Activated naive CD4-positive, alpha-beta T cell treated with anti-CD3 and anti-CD28 coated beads, Interleukin-2, amount 50 U/mL, for 24 hours (primary cell): ENCODE data around the gene RPRD1B.

Experiments
- H3K27ac Mint-ChIP-seq: one replicate; pipeline ENCODE4 v1.8.0; 2021; ENCODE audit warnings: mild to moderate bottlenecking, mixed read lengths
- H3K27me3 Mint-ChIP-seq: one replicate; pipeline ENCODE4 v1.8.0; 2021; ENCODE audit warnings: mixed read lengths
- H3K36me3 Mint-ChIP-seq: one replicate; pipeline ENCODE4 v1.8.0; 2021; ENCODE audit warnings: mixed read lengths
- H3K4me1 Mint-ChIP-seq: one replicate; pipeline ENCODE4 v1.8.0; 2021; ENCODE audit warnings: mixed read lengths
- H3K4me3 Mint-ChIP-seq: one replicate; pipeline ENCODE4 v1.8.0; 2021; ENCODE audit warnings: mild to moderate bottlenecking, mixed read lengths
- H3K9me3 Mint-ChIP-seq: one replicate; pipeline ENCODE4 v1.8.0; 2021; ENCODE audit warnings: mixed read lengths

The RPRD1B gene

DNA sequence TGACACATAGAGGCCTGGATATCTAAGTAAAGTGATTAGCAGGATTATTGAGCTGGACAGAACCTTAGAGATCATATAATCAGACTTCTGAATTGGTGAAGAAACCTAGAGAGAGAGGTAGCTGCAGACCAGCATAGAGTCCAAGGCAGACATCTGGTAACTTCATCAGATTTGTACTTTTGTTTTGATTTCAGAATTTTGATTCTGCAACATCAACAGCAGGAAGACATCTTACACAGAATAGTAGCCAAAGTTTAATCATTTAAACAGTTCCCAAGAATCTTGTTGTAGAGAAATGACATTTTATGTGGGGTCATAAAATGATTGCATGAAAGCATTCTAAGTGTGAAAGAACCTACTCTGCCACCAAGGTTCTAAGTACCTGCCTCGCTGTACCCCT lies 39.4 kb downstream of the RPRD1B start:
- Mint-ChIP-seq H3K27ac (no peak overlapping the region), H3K9me3 (no peaks in the 10 kb centered on the region), H3K4me3 (no peak overlapping the region), H3K36me3 (peaks cover 44% of the 10 kb centered on the region), H3K4me1 (peaks cover 32% of the 10 kb centered on the region), H3K27me3 (no peaks in the 10 kb centered on the region)

DNA sequence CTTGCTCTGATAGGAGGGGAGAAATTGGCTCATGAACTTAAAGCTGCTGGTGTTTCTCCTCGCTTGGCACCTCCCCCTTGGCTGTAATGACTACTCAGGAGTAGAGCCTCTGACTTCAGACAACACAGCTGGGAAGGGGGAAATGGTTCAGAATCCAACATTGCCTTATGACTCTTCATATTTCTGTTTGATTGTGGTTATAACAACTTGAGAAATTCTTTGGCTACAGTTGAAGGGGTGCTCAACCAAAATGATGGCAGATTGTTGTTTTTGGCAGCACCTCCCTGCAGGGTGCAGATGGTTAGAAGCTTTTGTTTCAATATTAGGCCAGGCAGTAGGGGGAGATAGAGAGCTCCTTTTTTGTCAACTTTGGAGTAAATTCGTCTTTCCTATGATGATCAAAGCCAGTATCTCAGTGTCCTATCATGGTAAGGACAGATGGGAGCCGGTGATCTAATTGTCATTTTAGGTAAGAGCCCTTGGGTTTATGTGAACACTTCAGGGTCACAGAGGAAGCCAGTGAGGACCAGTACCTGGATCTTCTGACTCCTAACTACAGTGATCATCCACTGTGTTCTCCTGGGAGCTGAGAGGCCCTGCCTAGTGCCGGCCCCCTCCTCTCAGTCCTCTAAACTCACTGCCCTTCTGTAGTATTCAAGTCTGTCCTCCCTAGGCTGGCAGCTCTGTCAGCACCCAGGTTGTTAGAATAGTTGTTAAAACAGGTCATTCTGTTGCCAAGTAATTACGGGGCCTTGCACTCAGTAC lies 39.9 kb downstream of the RPRD1B start:
- H3K27ac Mint-ChIP-seq = no peak overlapping the region
- H3K27me3 Mint-ChIP-seq = no peaks in the 10 kb centered on the region
- H3K4me3 Mint-ChIP-seq = no peak overlapping the region
- H3K9me3 Mint-ChIP-seq = no peaks in the 10 kb centered on the region
- H3K4me1 Mint-ChIP-seq = peaks cover 32% of the 10 kb centered on the region
- H3K36me3 Mint-ChIP-seq = peaks cover 47% of the 10 kb centered on the region

DNA sequence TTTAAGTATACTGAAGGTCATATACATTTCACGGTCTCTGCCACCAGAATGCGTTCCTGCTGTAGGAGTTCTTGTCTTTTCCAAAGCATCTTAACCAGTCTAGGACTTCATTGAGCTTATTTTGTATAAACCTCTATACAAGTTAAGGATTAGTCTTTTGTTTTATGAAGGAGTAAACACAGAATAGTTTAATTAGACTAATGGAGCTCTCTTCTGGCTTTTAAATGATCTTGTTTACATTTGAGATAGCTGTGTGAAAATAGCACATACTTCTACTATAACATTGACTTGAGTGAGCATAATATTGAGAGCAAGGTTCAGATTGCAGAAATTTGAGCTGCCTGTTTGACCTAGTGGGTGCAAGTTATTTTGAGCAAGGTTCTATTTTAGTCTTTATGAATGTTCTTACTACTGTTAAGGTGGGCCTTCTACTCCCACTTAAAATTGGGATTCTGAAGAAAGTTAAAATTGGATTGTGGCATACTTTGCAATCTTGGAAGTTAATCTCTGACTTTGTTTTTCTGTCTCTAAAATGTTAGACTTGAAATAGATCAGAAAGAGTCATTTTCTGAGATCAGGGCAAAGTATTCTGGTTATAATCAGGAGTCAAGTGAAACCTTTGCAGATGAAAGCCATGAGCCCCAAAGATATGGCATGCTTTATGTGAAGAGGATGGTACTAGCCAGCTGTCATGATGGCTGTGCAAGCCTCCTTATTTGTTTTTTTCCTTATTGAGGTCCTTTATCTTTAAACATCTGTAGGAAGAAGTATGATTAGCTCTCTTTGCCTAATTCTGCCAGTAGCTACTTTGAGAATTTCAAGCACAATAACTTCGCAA lies 41.8 kb downstream of the RPRD1B start:
- H3K36me3 Mint-ChIP-seq = peaks cover 49% of the 10 kb centered on the region
- H3K27ac Mint-ChIP-seq = peak overlapping the region; percentile 23

DNA sequence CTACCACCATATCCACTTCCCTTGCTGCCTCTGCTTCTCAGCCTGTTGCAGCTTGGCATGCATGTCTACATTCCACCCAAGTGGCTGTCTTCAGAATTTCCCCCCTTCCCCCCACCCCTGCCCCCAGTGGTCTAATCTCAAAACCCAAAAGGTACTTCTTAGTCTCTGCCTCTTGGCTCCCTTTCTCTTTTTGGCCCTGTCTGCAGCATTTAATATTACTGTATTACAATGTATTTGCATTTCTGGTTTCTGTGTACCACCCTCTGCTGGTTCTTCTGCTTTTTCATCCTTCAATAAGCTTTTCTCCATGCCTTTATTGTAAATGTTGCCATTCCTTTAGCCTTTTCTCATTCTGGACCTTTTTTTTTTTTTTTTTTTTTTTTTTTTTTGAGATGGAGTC lies 43.0 kb downstream of the RPRD1B start:
- Mint-ChIP-seq H3K4me3 (no peak overlapping the region), H3K27me3 (no peaks in the 10 kb centered on the region), H3K27ac (no peak overlapping the region), H3K9me3 (no peaks in the 10 kb centered on the region), H3K36me3 (peaks cover 48% of the 10 kb centered on the region), H3K4me1 (peaks cover 46% of the 10 kb centered on the region)

More for the DNA sequence above, 41.8 kb downstream of the RPRD1B start:
- Mint-ChIP-seq H3K9me3 (no peaks in the 10 kb centered on the region), H3K4me3 (no peak overlapping the region), H3K27me3 (no peaks in the 10 kb centered on the region), H3K4me1 (peaks cover 38% of the 10 kb centered on the region)

DNA sequence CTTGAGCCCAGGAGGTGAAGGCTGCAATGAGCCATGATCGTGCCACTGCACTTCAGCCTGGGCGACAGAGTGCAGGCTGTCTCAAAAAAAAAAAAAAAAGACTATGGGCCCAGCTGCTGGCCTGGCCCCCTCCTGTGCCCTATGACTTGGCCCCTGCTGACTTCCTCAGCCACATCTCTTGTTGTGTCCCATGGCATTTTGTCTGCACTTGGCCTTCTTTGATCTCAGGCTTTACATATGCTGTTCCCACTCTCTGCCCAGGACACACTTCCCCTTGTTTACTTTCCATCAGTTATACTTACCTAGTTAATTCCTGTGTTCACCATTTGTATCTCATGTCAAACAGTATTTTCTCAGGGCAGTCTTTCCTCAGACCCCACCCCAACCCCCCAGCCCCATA lies 44.5 kb downstream of the RPRD1B start:
- no peaks in the 10 kb centered on the region for H3K9me3 Mint-ChIP-seq
- no peaks in the 10 kb centered on the region for H3K27me3 Mint-ChIP-seq
- H3K4me3 Mint-ChIP-seq = no peak overlapping the region
- H3K36me3 Mint-ChIP-seq = peaks cover 45% of the 10 kb centered on the region
- H3K27ac Mint-ChIP-seq = no peak overlapping the region
- H3K4me1 Mint-ChIP-seq = peaks cover 36% of the 10 kb centered on the region

DNA sequence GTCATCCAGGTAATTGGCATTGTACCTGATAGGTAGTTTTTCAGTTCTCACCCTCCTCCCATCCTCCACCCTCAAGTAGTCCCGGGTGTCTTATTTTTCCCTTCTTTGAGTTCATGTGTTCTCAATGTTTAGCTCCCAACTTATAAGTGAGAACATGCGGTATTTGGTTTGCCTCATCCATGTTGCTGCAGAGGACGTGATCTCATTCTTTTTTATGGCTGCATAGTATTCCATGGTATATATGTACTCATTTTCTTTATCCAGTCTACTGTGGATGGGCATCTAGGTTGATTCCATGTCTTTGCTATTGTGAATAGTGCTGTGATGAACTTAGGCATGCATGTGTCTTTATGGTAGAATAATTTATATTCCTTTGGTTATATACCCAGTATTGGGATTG lies 45.8 kb downstream of the RPRD1B start:
- no peaks in the 10 kb centered on the region for H3K9me3 Mint-ChIP-seq
- peaks cover 41% of the 10 kb centered on the region for H3K36me3 Mint-ChIP-seq
- H3K27me3 Mint-ChIP-seq = no peaks in the 10 kb centered on the region
- no peak overlapping the region for H3K27ac Mint-ChIP-seq
- peaks cover 28% of the 10 kb centered on the region for H3K4me1 Mint-ChIP-seq
- no peak overlapping the region for H3K4me3 Mint-ChIP-seq

DNA sequence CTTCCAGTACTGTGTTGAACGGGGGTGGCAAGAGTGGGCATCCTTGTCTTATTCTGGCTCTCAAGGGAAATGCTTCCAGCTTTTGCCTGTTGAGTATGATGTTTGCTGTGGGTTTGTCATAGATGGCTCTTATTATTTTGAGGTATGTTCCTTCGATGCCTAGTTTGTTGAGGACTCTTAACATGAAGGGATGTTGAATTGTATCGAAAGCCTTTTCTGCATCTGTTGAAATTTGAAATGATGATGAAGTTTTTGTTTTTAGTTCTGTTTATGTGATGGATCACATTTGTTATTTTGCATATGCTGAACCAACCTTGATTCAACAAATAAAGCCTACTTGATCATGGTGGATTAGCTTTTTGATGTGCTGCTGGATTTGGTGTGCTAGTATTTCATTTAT lies 48.0 kb downstream of the RPRD1B start:
- Mint-ChIP-seq H3K27ac (no peak overlapping the region), H3K4me1 (peaks cover 18% of the 10 kb centered on the region), H3K9me3 (no peaks in the 10 kb centered on the region), H3K4me3 (no peak overlapping the region), H3K27me3 (no peaks in the 10 kb centered on the region), H3K36me3 (peaks cover 40% of the 10 kb centered on the region)

DNA sequence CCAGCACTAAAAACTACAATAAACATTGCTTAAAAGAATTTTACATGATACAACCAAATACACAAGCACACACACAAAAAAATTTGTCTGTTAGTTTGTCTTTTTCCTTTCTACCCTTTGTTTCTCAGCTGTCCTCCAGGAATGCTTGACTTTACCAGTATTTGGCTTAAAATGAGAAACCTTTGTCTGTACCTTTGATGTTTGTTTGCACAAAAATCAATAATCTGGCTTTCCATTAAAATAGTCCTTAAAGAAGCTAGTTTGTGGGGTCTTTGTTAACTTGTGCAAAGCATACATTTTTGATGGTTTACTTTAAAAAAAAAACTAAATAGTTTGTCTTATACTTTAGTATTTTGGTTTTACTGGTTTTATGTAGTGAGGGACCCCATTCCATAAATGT lies 49.3 kb downstream of the RPRD1B start:
- no peaks in the 10 kb centered on the region for H3K27me3 Mint-ChIP-seq
- H3K9me3 Mint-ChIP-seq = no peaks in the 10 kb centered on the region
- H3K27ac Mint-ChIP-seq = no peak overlapping the region
- H3K4me1 Mint-ChIP-seq = peaks cover 18% of the 10 kb centered on the region
- peaks cover 37% of the 10 kb centered on the region for H3K36me3 Mint-ChIP-seq
- no peak overlapping the region for H3K4me3 Mint-ChIP-seq

DNA sequence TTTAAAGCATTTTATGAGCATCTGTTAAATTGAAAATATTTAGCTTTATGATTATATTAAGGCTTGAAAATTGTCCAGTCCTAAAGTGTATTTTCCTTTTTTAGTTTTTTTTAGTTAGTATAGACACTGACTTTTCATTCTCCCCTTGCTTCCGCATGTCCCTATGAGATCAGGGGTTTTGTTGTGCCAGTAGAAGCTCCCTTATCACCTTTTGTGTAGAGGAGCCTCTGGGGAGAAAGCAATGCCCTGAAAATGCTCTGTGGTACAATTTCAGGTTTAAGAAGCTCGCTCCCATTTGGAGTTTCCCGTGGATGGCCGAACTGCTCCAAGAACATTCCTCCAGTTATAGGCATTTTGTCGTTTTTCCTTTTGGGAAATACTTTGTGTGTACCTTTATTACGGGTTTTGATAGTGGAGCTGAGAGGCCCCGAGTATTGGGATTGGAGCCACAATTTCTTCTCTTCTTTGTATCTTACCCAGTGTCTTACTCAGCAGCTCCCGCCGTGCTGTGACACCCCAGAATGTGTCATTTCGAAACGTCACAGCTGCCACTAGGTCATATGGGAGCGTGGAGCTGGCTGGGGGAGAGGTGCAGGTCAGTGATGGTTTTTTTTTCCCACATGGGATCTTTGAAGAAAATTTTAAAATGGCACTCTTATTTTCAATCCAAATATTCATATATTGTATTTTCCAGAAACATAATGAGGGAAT lies 49.9 kb downstream of the RPRD1B start:
- Mint-ChIP-seq H3K36me3 (peaks cover 35% of the 10 kb centered on the region), H3K4me3 (no peak overlapping the region), H3K27me3 (no peaks in the 10 kb centered on the region), H3K9me3 (no peaks in the 10 kb centered on the region), H3K27ac (no peak overlapping the region), H3K4me1 (peaks cover 18% of the 10 kb centered on the region)

DNA sequence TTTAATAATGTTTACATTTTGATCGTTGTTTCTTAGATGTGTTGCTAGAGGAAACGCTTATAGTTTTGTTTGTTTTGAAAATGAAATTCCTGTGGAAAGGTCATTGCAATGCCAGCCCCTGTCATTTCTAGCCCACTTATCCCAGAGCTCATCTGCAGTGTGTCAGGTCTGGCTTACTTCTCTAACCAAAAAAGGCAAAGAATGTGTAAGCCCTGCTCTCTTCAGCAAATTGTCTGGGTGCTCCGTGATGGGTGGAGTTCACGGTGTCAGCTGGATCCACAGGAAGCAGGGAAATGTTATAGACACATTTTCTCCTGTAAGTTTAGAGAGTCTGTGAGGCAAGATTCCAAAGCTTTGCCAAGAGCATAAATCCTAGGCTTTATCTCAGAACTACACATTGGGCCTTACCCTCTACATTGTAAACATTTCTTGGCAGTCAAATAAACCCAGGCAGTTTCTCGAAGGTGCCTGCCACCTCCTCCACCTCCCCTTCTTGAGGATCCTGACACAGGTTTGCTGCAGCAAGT lies 50.9 kb downstream of the RPRD1B start:
- Mint-ChIP-seq H3K4me1 (peaks cover 18% of the 10 kb centered on the region), H3K27me3 (no peaks in the 10 kb centered on the region), H3K4me3 (no peak overlapping the region), H3K36me3 (peaks cover 31% of the 10 kb centered on the region), H3K27ac (no peak overlapping the region), H3K9me3 (no peaks in the 10 kb centered on the region)

DNA sequence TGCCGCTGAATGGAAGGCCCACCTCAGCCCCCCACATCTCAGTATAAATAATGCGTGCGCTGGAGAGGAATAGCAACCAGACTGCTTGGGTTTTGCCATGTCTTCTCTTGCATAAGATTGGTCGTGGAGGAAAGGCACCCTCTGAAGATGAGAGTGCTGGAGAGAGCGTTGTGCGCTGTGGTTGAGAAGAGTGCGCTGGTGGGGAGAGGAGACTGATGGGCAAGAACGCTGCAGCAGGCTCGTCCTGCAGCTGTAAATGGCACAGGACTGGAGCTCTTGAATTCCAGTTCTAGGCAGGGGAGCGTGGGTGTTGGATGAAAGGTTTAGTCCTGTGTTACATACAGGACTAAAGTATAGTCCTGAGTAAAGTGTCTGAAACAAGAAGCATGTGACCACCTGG lies 51.5 kb downstream of the RPRD1B start:
- Mint-ChIP-seq H3K36me3 (peaks cover 27% of the 10 kb centered on the region), H3K27me3 (no peaks in the 10 kb centered on the region), H3K27ac (peak overlapping the region; percentile 8), H3K9me3 (no peaks in the 10 kb centered on the region), H3K4me1 (peaks cover 14% of the 10 kb centered on the region), H3K4me3 (no peak overlapping the region)

DNA sequence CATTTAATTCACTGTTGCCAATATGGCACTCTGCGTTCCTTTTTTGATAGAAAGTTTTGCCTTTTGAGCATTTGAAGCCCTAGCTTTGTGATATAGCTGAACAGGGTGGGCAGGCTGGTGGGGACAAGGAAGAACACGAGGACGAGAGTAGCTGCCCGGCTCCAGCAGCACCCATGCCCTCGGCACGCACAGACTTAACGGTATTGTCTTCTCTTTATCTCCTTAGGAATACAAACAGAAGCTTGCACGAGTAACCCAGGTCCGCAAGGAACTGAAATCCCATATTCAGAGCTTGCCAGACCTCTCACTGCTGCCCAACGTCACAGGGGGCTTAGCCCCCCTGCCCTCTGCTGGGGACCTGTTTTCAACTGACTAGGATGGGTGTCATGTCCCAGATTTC lies 56.0 kb downstream of the RPRD1B start:
- no peaks in the 10 kb centered on the region for H3K9me3 Mint-ChIP-seq
- H3K36me3 Mint-ChIP-seq = peaks cover 11% of the 10 kb centered on the region
- H3K4me3 Mint-ChIP-seq = no peak overlapping the region
- H3K4me1 Mint-ChIP-seq = peaks cover 25% of the 10 kb centered on the region
- H3K27ac Mint-ChIP-seq = no peak overlapping the region
- no peaks in the 10 kb centered on the region for H3K27me3 Mint-ChIP-seq

DNA sequence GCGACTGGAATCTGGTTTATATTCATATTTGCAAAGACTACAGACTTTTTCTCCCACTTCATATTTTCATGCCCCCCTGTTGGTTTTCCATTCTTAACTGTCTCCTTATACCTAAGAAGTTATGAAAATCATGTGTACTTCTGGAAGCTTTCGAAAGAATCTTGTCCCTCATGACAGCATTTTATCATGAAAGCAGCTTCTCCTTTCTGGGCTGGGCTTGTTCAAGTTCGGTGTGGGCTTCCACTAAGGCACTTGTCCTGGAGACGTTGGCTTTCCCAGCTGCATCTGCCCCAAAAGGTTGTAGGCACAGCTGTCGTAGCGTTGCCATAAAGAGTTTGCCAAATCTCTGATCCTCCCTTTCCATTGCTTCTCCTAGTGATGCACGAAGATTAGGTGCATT lies 56.5 kb downstream of the RPRD1B start:
- no peaks in the 10 kb centered on the region for H3K27me3 Mint-ChIP-seq
- H3K9me3 Mint-ChIP-seq = no peaks in the 10 kb centered on the region
- no peak overlapping the region for H3K4me3 Mint-ChIP-seq
- no peak overlapping the region for H3K27ac Mint-ChIP-seq
- peaks cover 30% of the 10 kb centered on the region for H3K4me1 Mint-ChIP-seq
- peaks cover 11% of the 10 kb centered on the region for H3K36me3 Mint-ChIP-seq

DNA sequence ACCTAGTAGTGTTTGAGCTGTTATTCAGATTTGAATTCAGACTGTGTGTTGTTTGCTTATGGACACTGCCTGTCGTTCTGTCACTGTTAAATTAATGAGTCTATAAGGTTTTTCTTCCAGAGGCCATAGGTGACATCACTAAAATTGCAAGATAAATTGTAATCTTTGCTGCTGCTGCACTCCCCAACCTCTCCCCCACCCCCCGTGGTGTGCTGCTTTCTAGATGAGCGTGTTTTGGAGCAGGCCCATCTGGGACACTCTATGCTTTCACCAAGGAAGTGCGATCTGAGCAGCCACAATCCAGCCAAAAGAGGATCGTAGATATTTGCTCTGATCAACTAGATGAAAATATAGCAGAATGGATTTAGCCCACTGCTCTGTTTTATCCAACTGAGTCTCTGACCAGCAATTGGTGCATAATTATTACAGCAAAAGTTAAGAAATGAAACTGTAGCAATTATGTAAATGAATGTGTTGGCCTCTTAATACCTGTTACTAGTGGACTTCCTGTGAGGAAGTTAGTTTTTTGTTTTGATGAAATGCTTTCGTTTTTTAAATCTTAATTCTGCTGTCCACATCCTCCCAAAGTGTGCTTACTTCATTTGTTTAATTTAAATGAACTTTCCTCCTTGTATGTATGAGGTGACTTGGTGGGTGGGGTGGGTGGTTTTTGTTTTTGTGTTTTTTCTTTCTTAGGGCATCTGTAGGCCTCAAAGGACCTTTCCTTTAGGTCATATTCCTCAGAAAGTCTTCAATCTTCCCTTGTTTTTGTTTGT lies 58.1 kb downstream of the RPRD1B start:
- H3K4me3 Mint-ChIP-seq = no peak overlapping the region
- no peaks in the 10 kb centered on the region for H3K9me3 Mint-ChIP-seq
- no peaks in the 10 kb centered on the region for H3K27me3 Mint-ChIP-seq
- H3K4me1 Mint-ChIP-seq = peaks cover 31% of the 10 kb centered on the region
- peaks cover 12% of the 10 kb centered on the region for H3K36me3 Mint-ChIP-seq
- no peak overlapping the region for H3K27ac Mint-ChIP-seq

DNA sequence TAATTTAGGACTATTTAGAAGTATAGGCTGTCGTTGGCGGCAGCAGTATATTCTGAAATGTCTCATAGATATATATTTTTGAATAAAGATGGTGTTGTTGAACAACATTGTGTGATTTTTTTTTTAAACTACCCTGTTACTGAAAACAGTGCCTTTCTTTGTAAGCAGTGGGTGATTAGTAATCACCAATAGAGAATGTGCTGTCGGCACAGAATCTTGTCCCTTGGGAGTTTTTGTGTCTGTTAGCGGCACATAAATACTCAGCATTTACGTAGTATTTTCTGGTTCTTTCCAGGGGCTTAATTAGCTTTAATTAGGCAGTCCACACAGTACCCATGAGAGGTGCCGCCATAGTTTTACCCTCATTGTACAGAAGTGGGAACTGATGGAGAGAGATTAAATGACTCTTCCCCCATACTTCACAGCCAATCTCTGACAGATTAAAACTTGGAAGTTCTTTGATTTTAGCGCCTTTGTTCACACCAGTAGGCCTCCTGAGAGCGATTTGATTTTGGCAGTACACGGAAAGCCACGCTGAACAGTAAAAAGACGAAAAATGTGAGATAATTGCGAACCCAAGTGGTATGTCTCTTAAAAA lies 58.8 kb downstream of the RPRD1B start:
- Mint-ChIP-seq H3K27me3 (no peaks in the 10 kb centered on the region), H3K9me3 (no peaks in the 10 kb centered on the region), H3K4me1 (peaks cover 31% of the 10 kb centered on the region), H3K4me3 (no peak overlapping the region), H3K36me3 (peaks cover 12% of the 10 kb centered on the region), H3K27ac (no peak overlapping the region)
